Mesodermal cell (in vitro differentiated cells): ENCODE results near the gene CTCF. TPM values are rescaled to one million over a fixed set of nuclear protein-coding genes. Genes with fewer than 3 reads are reported as not detected.
A peak's percentile ranks its signal among the peaks of the same experiment; 100 is the strongest.
"Not testable (repeated sequence)": the region's sequence is repeated elsewhere in the genome, so short reads cannot be mapped to it uniquely, and the experiment has no call there.

Source experiments
- H3K27ac ChIP-seq: 2 replicates; pipeline ENCODE4 v1.7.0; 2013; ENCODE audit warnings: mild to moderate bottlenecking, low read depth, low read length, moderate library complexity; ENCODE audit not compliant: severe bottlenecking
- H3K36me3 ChIP-seq: 2 replicates; pipeline ENCODE4 v1.7.1; 2013; ENCODE audit warnings: mild to moderate bottlenecking, low read length, moderate library complexity; ENCODE audit not compliant: control insufficient read depth, insufficient read depth
- H3K4me1 ChIP-seq: one replicate; pipeline ENCODE4 v1.7.1; 2013; ENCODE audit warnings: mild to moderate bottlenecking, low read length; ENCODE audit not compliant: insufficient read depth, control insufficient read depth, poor library complexity, severe bottlenecking
- H3K4me3 ChIP-seq: 2 replicates; pipeline ENCODE4 v1.7.0; 2013; ENCODE audit warnings: low read length, control low read depth, mild to moderate bottlenecking; ENCODE audit not compliant: insufficient read depth, poor library complexity, severe bottlenecking; ENCODE audit errors: extremely low read depth
- H3K9me3 ChIP-seq: 2 replicates; pipeline ENCODE4 v1.7.1; 2013; ENCODE audit warnings: mild to moderate bottlenecking, low read length, moderate library complexity; ENCODE audit not compliant: control insufficient read depth
- WGBS, 2 experiments: methylation state at CpG; one replicate each; pipeline ENCODE4 v1.1.5; 2013; ENCODE audit warnings: missing lambda C conversion rate in 2 of 2; ENCODE audit not compliant: insufficient coverage in 2 of 2; 5-methylcytosine and 5-hydroxymethylcytosine counted together
- polyA plus RNA-seq, 2 experiments: library from polyadenylated mRNA; stranded (reverse); fragments of 50-300 nt; gene quantifications; one replicate each; pipeline ENCODE4 v1.2.3, GENCODE V29; 2013

The CTCF gene
- polyA plus RNA-seq (2013, experiment 1 of 2): 41.5 TPM
- 40.7 TPM for polyA plus RNA-seq (2013, experiment 2 of 2)

GRCh38 chr16:67562526-67562917 is at the start of gene CTCF:
Gene CTCF (plus strand): TSS chr16:67562526. CDS start chr16:67610833, 48,307 bp downstream.
- peak within 1 kb of the TSS; percentile 92 for H3K4me3 ChIP-seq
- 0% methylated on average over 19 to 35 of the region's 62 CpGs for WGBS, 2 experiments
- H3K27ac ChIP-seq: peak within 1 kb of the TSS; percentile 99
- H3K4me1 ChIP-seq: peaks cover 6% of the 10 kb centered on the region
- H3K9me3 ChIP-seq: no peaks in the 10 kb centered on the region
- H3K36me3 ChIP-seq: peaks cover 2% of the 10 kb centered on the region

DNA sequence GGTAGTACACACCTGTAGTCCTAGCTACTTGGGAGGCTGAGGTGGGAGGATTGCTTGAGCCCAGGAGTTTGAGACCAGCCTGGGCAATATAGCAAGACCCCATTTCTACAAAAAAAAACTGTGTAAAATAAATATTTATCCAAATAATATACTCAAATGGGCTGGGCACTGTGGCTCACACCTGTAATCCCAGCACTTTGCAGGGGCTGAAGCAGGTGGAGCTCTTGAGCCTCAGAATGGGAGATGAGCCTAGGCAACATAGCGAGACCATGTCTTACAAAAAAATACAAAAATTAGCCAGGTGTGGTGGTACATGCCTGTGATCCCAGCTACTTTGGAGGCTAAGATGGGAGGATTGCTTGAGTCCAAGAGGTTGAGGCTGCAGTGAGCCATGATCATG is 48.4 kb upstream of the CTCF start:
- WGBS, 2 experiments: 80% methylated on average over 1 of the region's 1 CpG; no CpG with 5 or more reads in 1 of the 2 experiments
- not testable (repeated sequence) for H3K36me3 ChIP-seq, H3K4me1 ChIP-seq, H3K27ac ChIP-seq, H3K4me3 ChIP-seq, H3K9me3 ChIP-seq

- 18% methylated on average over 7 to 8 of the region's 8 CpGs for WGBS, 2 experiments
These were observed 47.9 kb upstream of the CTCF start for GRCh38 chr16:67514382-67514828.

GRCh38 chr16:67516296-67517154 is 45.8 kb upstream of the CTCF start:
- Histone ChIP-seq H3K9me3 (no peaks in the 10 kb centered on the region), H3K36me3 (no peaks in the 10 kb centered on the region), H3K4me3 (no peak overlapping the region), H3K4me1 (peaks cover 9% of the 10 kb centered on the region), H3K27ac (peak overlapping the region; percentile 38)
- 89 to 96% methylated on average over 8 to 10 of the region's 12 CpGs for WGBS, 2 experiments

More at GRCh38 chr16:67514382-67514828, 47.9 kb upstream of the CTCF start:
- H3K9me3 ChIP-seq: no peaks in the 10 kb centered on the region
- H3K27ac ChIP-seq: no peak overlapping the region
- H3K4me3 ChIP-seq: no peak overlapping the region
- H3K36me3 ChIP-seq: no peaks in the 10 kb centered on the region
- peaks cover 9% of the 10 kb centered on the region for H3K4me1 ChIP-seq

- Histone ChIP-seq H3K36me3 (no peaks in the 10 kb centered on the region), H3K9me3 (no peaks in the 10 kb centered on the region), H3K4me1 (peaks cover 9% of the 10 kb centered on the region), H3K27ac (no peak overlapping the region), H3K4me3 (no peak overlapping the region)
- WGBS, 2 experiments: 88 to 90% methylated on average over 3 of the region's 3 CpGs
These were observed 45.2 kb upstream of the CTCF start for GRCh38 chr16:67517155-67517445.

GRCh38 chr16:67517661-67518423 is 44.5 kb upstream of the CTCF start:
- Histone ChIP-seq H3K4me1 (peaks cover 9% of the 10 kb centered on the region), H3K27ac (no peak overlapping the region), H3K4me3 (no peak overlapping the region), H3K9me3 (no peaks in the 10 kb centered on the region), H3K36me3 (no peaks in the 10 kb centered on the region)
- 83 to 86% methylated on average over 6 to 7 of the region's 11 CpGs for WGBS, 2 experiments

GRCh38 chr16:67518676-67519075 is 43.6 kb upstream of the CTCF start:
- no peaks in the 10 kb centered on the region for H3K36me3 ChIP-seq
- H3K4me3 ChIP-seq: no peak overlapping the region
- H3K27ac ChIP-seq: no peak overlapping the region
- no peaks in the 10 kb centered on the region for H3K9me3 ChIP-seq
- H3K4me1 ChIP-seq: peaks cover 9% of the 10 kb centered on the region
- 93% methylated on average over 8 of the region's 8 CpGs for WGBS, 2 experiments

DNA sequence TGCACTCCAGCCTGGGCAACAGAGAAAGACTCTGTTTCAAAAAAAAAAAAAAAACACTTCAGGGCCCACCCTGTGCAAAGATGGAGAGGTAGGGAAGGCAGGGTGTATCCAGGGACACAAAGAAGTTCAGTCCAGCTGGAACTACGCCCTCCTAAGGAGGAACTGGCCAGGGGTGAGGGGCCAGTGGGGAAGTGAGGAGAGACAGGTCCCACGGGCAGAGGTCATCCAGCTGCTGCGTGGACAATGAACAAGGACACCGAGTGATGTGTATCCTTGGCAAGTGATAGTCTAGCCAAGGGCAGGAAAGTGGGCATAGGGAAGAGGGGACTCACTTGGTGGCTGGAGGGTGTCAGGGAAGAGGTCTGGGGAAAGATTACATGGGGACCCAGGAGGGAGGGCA is 43.1 kb upstream of the CTCF start:
- H3K4me3 ChIP-seq: no peak overlapping the region
- no peaks in the 10 kb centered on the region for H3K36me3 ChIP-seq
- no peaks in the 10 kb centered on the region for H3K9me3 ChIP-seq
- WGBS, 2 experiments: 79 to 89% methylated on average over 4 of the region's 4 CpGs
- no peak overlapping the region for H3K27ac ChIP-seq
- peaks cover 9% of the 10 kb centered on the region for H3K4me1 ChIP-seq

GRCh38 chr16:67521095-67521804 is 41.1 kb upstream of the CTCF start:
- Histone ChIP-seq H3K27ac (peak overlapping the region; percentile 98), H3K4me1 (peaks cover 20% of the 10 kb centered on the region), H3K4me3 (peak overlapping the region; percentile 40), H3K9me3 (no peaks in the 10 kb centered on the region), H3K36me3 (no peaks in the 10 kb centered on the region)
- WGBS, 2 experiments: 1 to 4% methylated on average over 15 to 18 of the region's 25 CpGs

DNA sequence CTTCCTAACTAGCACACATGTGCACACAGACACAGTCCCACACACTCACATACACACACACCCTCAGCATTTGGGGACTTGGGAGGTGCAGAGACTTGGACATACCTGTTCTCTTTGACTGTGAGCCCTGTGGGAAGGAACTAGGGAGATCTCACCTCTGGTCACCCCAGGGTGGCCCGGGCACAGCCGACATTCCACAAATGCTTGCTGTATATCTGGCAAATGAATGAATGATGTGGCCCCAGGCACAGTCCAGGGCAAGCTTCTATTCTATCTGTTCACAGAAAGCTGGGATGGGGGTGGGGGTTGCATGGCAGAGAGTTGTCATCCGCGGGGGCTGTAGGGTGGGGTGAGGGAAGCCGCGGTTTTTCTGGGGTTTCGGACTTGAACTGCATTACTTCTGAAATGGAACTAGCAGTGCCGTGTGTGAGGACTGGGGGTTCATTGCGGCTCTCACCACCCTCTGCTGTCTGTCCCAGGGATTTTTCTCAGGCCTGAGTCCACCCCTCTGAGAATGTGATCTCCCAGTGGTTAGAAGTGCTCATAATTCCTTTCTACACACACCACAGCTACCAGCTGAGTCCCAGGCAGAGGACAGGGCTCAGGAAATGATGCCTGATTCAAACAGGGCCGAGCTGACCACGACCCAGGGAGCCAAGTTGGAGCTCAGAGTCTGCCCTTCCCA is 37.0 kb upstream of the CTCF start:
- 68 to 75% methylated on average over 7 to 10 of the region's 11 CpGs for WGBS, 2 experiments
- peaks cover 29% of the 10 kb centered on the region for H3K4me1 ChIP-seq
- H3K36me3 ChIP-seq: no peaks in the 10 kb centered on the region
- no peaks in the 10 kb centered on the region for H3K9me3 ChIP-seq
- H3K27ac ChIP-seq: no peak overlapping the region
- no peak overlapping the region for H3K4me3 ChIP-seq
